HG03457 (cell line): ENCODE data around the gene SEC14L5.

Experiments
- ATAC-seq: cut with Tn5 transposase; IDR thresholded peaks from one replicate; pipeline ENCODE4 v1.9.1; 2021; ENCODE audit warnings: moderate number of reproducible peaks; ENCODE audit not compliant: unreplicated experiment

SEC14L5 gene

DNA sequence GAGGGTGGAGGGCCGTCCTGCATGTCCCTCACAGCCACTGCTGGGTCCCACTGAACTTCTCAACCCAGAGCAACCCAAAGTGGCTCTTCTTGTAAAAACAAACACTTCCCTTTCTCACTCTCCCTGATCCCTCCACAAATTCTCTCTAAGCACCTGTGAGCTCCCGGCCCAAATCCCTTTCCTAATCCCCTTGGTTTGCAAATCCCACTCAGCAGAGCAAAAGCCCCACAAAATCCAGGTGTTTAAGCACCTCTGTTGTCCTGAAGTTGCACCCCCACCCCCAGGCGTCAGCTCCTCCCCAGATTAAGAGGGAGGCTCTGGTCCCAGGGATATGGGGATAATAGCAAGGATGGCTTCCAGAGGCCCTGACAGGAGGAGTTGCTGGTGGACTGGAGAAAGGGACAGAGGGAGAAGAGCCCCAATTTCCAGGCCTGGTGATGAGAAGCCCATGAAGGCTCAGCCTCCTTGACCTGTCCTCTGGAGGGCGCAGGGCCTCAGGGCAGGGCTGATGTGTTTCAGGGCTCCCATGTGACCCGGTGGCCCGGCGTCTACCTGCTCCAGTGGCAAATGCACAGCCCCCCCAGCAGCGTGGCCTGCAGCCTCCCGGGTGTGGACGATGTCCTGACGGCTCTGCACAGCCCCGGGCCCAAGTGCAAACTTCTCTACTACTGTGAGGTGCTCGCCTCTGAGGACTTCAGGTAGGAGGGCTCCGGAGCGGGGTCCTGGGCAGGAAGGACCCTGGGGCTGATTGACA, 52.6 kb downstream of the SEC14L5 start:
- ATAC-seq: no peak

- ATAC-seq: no peak
These were observed 53.5 kb downstream of the SEC14L5 start for GRCh38 chr16:5011637-5012036.

DNA sequence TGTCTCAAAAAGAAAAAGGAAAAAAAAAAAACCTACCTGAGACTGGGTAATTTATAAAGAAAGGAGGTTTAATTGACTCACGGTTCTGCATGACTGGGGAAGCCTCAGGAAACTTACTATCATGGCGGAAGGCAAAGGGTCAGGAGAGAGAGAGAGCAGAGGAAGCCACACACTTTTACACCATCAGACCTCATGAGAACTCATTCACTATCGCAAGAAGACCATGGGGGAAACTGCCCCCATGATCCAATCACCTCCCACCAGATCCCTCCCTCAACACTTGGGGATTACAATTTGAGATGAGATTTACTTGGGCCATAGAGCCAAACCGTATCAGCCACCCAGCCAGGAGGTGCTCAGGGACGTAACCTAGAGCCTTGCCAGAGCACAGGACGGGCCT, 54.8 kb downstream of the SEC14L5 start:
- ATAC-seq: no peak

DNA sequence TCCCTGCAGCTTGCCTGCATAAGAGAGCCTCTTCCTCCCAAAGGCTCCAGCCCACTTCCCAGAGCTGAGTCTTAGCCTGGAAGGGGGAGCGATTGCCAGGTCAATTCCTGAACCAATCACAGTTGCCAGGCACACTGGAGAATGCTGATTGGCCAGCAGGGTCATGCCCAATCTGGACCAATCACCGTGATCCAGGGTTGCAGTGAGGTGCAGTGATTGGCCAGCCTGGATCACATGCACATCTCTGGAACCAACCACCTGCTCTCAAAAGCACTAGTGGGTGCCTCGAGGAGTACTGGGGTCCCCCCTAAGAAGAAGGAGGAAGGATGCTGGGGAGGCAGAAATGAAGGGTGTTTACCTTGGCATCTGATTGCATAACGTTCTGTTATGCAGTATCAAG, 57.2 kb downstream of the SEC14L5 start:
- ATAC-seq: no peak

DNA sequence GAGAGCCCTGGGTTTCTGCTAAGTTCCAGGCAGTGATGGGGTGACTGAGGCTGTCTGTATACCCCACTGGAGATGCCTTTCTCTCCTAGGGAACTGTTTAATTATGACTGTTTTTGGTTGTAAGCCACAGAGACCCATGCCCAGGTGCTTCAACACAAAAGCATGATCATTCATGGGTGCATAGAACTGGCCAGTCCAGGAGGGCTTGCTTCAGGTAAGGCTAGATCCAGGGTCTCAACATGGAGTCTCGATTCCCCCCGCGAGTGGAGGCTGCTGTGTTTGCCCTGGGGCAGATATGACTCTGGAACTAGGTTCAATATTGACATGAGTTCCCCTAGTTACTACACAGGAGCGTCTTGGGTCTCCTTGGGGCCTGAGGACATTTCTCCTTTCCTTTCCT, 57.8 kb downstream of the SEC14L5 start:
- no peak for ATAC-seq

GRCh38 chr16:5016967-5017677, 59.0 kb downstream of the SEC14L5 start:
- no peak for ATAC-seq

DNA sequence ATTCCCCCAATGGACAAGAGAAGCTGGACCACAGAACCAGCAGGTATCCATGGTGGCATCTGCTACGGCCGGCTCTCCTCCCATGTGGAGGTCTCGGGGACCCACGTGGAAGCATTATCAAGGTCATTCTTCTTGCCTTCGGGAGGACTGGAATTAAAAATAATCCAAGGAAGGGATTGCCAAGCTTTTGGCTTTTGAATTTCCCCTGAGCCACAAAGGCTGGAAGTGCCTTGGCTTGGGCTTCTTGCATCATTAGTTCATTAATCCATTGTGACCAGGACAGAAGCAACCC, 59.5 kb downstream of the SEC14L5 start:
- no peak for ATAC-seq

DNA sequence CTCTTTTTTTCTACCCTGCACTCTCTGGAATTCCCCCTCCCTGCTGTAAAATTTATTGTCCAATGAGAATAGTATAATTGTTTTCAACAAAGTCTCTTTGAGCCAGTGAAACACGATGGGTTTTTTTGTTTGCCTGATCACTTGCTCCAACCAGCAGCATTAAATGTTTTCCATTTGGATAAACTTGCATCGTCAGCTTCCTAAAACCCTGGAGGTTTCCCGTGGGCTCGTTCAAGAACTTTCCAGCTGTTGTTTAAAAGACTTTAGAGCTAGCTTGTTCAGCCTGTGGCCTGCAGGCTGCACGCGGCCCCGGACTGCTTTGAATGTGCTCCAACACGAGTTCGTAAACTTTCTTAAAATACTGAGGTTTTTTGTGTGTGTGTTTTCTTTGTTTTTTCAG, 60.7 kb downstream of the SEC14L5 start:
- ATAC-seq: no peak

DNA sequence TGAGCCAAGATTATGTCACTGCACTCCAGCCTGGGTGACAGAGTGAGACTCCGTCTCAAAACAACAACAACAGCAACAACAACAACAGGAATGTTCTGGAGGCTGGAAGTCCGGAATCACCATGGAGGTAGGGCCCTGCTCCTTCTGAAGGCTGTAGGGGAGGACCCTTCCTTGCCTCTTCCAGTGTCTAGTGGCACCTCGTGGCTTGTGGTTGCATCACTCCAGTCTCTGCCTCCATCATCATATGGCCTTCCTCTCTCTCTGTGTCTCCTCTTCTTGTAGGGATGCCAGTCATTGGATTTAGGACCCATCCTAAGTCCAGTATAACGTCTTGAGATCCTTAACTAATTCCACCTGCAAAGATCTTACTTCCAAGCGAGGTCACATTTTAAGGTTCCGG, 61.6 kb downstream of the SEC14L5 start:
- ATAC-seq: no peak

DNA sequence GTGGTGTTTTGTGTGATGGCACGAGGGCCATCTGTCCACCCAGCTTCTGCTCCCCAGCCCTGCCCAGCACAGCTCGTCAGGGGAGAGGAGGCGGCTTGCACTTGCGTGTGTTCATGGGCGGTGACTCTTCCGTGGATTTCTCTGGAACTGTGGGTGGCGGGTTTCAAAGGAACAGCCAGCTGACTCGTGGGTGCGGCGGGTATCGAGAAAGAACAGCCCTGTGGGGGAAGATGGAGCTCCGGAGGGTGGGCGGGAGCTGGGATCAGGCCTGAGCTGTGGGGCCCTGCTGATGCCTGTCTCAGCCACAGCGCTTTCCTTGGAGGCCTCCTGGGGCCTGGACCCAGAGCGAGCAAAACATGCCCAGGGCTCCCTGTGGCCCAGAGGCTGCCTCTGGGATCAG, 62.4 kb downstream of the SEC14L5 start:
- no peak for ATAC-seq

GRCh38 chr16:5022521-5022920, 64.4 kb downstream of the SEC14L5 start:
- no peak for ATAC-seq

DNA sequence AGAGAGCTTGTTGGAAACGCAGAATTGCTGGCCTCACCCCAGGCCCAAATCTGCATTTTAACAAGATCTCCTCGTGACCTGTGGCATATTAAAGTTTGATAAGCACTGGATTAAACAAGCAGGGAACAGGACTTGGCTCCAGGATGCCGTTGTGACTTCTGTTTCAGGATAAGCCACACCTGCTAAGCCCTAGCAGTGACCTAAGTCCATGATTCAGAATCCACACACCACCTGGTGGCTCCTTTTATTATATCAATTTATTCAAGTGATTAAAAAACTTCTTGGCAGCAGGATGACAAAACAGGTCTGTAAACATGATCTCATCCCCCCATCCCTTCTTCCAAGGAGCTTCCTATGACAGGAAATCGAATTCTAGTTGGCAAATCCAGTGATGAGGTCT, 66.5 kb downstream of the SEC14L5 start:
- no peak for ATAC-seq

- ATAC-seq: no peak
These were observed 67.1 kb downstream of the SEC14L5 start for GRCh38 chr16:5025171-5025632.

GRCh38 chr16:5026664-5027063, 68.5 kb downstream of the SEC14L5 start:
- no peak for ATAC-seq

- no peak for ATAC-seq
These were observed 69.0 kb downstream of the SEC14L5 start for GRCh38 chr16:5027086-5027485.

- no peak for ATAC-seq
These were observed 69.6 kb downstream of the SEC14L5 start for GRCh38 chr16:5027575-5028235.

GRCh38 chr16:5028950-5029475, 70.9 kb downstream of the SEC14L5 start:
- ATAC-seq: no peak

- no peak for ATAC-seq
These were observed 72.2 kb downstream of the SEC14L5 start for GRCh38 chr16:5030251-5030870.

GRCh38 chr16:5031601-5032000, 73.5 kb downstream of the SEC14L5 start:
- no peak for ATAC-seq

GRCh38 chr16:5032748-5033167, 74.6 kb downstream of the SEC14L5 start:
- no peak for ATAC-seq
